NCI-H526 (cell line): ENCODE measurements around the gene KCNAB2.

Experiments
- DNase-seq, 2 experiments: peaks; one replicate each; lab custom pipeline; 2025; lab: John Stamatoyannopoulos, UW

The KCNAB2 gene

GRCh38 chr1:6030547-6031261 lies 15.0 kb upstream of the KCNAB2 start:
- DNase-seq = peak in 1 of 2 experiments; percentile 46

- DNase-seq = no peak
Observed at GRCh38 chr1:6033124-6033523, 12.6 kb upstream of the KCNAB2 start.

- DNase-seq = peak; percentile 77 to 88
Observed at GRCh38 chr1:6033986-6034749, 11.5 kb upstream of the KCNAB2 start.

- no peak for DNase-seq
Observed at GRCh38 chr1:6034750-6035096, 11.0 kb upstream of the KCNAB2 start.

GRCh38 chr1:6035303-6035702 lies 10.4 kb upstream of the KCNAB2 start:
- no peak for DNase-seq

GRCh38 chr1:6035719-6036118 lies 10.0 kb upstream of the KCNAB2 start:
- DNase-seq = no peak

GRCh38 chr1:6037338-6037762 lies 8.3 kb upstream of the KCNAB2 start:
- peak in 1 of 2 experiments; percentile 39 for DNase-seq

GRCh38 chr1:6038603-6039002 lies 7.1 kb upstream of the KCNAB2 start:
- DNase-seq = no peak

GRCh38 chr1:6039031-6039430 lies 6.7 kb upstream of the KCNAB2 start:
- DNase-seq = no peak

GRCh38 chr1:6040444-6040843 lies 5.2 kb upstream of the KCNAB2 start:
- no peak for DNase-seq

- no peak for DNase-seq
Observed at GRCh38 chr1:6040861-6041415, 4.8 kb upstream of the KCNAB2 start.

- DNase-seq = peak in 1 of 2 experiments; percentile 54
Observed at GRCh38 chr1:6041432-6042062, 4.1 kb upstream of the KCNAB2 start.

- no peak for DNase-seq
Observed at GRCh38 chr1:6043561-6043960, 2.1 kb upstream of the KCNAB2 start.

GRCh38 chr1:6044481-6045109 lies 1.1 kb upstream of the KCNAB2 start:
- no peak for DNase-seq

- no peak for DNase-seq
Observed at GRCh38 chr1:6045110-6045502, 582 bp upstream of the KCNAB2 start.

- no peak for DNase-seq
Observed at GRCh38 chr1:6046279-6046678, 591 bp downstream of the KCNAB2 start.

- no peak for DNase-seq
Observed at GRCh38 chr1:6048179-6048867, 2.6 kb downstream of the KCNAB2 start.

- no peak for DNase-seq
Observed at GRCh38 chr1:6049419-6049818, 3.7 kb downstream of the KCNAB2 start.

- DNase-seq = no peak
Observed at GRCh38 chr1:6051423-6051822, 5.7 kb downstream of the KCNAB2 start.

- DNase-seq = peak; percentile 35 to 70
Observed at GRCh38 chr1:6052543-6053205, 7.0 kb downstream of the KCNAB2 start.

- DNase-seq = no peak
Observed at GRCh38 chr1:6053206-6053546, 7.5 kb downstream of the KCNAB2 start.
